ENCODE results near the gene SFRP2. TPM values are rescaled to one million over a fixed set of nuclear protein-coding genes. Genes with fewer than 3 reads are reported as not detected.

SFRP2 gene
- total RNA-seq, 1 experiment from 2014 or later: not detected

DNA sequence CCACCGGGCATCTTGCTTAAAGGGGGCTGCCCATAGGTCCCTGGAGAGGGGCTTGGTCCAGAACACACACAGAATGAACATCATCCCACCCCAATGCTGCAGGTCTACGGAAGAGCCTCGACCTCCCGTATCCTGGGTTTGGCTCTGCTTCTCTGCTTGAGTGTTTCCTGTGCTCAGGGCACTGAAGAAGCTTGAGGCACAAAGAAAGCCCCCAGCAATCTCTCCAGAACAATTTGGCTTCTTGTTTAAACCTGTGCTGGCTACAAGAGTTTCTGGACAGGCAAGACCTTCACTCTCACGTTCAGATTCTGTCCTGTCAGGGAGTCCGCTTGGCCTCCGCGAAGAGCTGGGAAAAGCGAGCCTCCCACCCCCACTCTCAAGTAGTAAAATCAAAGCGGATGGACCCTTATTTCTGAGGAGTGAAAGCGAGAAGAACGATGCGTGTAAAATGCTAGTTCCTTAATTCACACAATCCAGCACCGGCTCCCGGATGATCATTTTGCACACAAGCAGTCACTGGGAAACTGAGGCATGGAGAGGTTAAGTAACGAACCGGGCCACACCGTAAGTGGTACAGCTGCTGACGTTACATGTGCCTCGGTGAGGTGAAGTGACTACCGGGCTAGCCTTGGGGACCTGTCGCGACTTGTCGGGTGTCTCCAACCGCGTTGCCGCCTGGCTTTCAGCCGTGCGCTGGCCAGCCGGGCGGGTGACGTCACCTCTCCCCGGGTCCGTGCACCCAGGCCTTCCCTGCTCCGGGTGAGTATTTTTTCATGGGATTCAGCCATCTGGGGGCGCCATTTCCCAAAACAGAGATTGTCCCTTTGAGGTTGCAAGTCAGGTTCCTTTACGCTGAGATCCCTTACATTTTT lies 3.1 kb upstream of the SFRP2 start:
- Mint-ChIP-seq H3K9me3 (ENCODE audit: unreplicated experiment) (no peaks in the 10 kb centered on the region), H3K4me1 (ENCODE audit: low read depth, unreplicated experiment) (peaks cover 11% of the 10 kb centered on the region), H3K27ac (ENCODE audit: unreplicated experiment) (no peak overlapping the region), H3K27me3 (ENCODE audit: insufficient read depth, unreplicated experiment) (peaks cover 6% of the 10 kb centered on the region), H3K36me3 (ENCODE audit: insufficient read depth, unreplicated experiment) (no peaks in the 10 kb centered on the region), H3K4me3 (ENCODE audit: unreplicated experiment) (no peak overlapping the region)
- intact Hi-C loops (cut with micrococcal nuclease; ENCODE audit: unreplicated experiment): no loop called here
- DNase-seq: no peak
- ChIA-PET POLR2A (no interaction called here), CTCF (no interaction called here)
- Histone ChIP-seq H3K27me3 (replicated peaks; ENCODE audit: control insufficient read depth, insufficient read depth, low read length) (no peaks in the 10 kb centered on the region), H3K9me3 (no peaks in the 10 kb centered on the region), H3K36me3 (ENCODE audit: control insufficient read depth, insufficient read depth, low read length) (no peaks in the 10 kb centered on the region), H3K4me3 (ENCODE audit: low read depth, low read length) (no peak overlapping the region), H3K4me1 (peaks cover 17% of the 10 kb centered on the region)
- TF ChIP-seq, protein P1, sequence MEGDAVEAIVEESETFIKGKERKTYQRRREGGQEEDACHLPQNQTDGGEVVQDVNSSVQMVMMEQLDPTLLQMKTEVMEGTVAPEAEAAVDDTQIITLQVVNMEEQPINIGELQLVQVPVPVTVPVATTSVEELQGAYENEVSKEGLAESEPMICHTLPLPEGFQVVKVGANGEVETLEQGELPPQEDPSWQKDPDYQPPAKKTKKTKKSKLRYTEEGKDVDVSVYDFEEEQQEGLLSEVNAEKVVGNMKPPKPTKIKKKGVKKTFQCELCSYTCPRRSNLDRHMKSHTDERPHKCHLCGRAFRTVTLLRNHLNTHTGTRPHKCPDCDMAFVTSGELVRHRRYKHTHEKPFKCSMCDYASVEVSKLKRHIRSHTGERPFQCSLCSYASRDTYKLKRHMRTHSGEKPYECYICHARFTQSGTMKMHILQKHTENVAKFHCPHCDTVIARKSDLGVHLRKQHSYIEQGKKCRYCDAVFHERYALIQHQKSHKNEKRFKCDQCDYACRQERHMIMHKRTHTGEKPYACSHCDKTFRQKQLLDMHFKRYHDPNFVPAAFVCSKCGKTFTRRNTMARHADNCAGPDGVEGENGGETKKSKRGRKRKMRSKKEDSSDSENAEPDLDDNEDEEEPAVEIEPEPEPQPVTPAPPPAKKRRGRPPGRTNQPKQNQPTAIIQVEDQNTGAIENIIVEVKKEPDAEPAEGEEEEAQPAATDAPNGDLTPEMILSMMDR (IDR thresholded peaks at IDR 0.05; ENCODE audit: insufficient read depth in 1 of 2, low read depth in 1 of 2, low read length in 1 of 2, severe bottlenecking in 1 of 2, unreplicated experiment in 1 of 2): no peak
- BruUV-seq (replicated peaks): no TSS peak

- ChIA-PET POLR2A (no interaction called here), CTCF (no interaction called here)
- Histone ChIP-seq H3K36me3 (ENCODE audit: control insufficient read depth, insufficient read depth, low read length) (no peaks in the 10 kb centered on the region), H3K27me3 (replicated peaks; ENCODE audit: control insufficient read depth, insufficient read depth, low read length) (no peaks in the 10 kb centered on the region), H3K4me1 (peaks cover 17% of the 10 kb centered on the region), H3K4me3 (ENCODE audit: low read depth, low read length) (no peak overlapping the region), H3K9me3 (no peaks in the 10 kb centered on the region)
- no peaks in the 10 kb centered on the region for H3K9me3 Mint-ChIP-seq (ENCODE audit: unreplicated experiment)
- H3K27ac Mint-ChIP-seq (ENCODE audit: unreplicated experiment): no peak overlapping the region
- H3K36me3 Mint-ChIP-seq (ENCODE audit: insufficient read depth, unreplicated experiment): no peaks in the 10 kb centered on the region
- BruUV-seq (replicated peaks): no TSS peak
- H3K4me1 Mint-ChIP-seq (ENCODE audit: low read depth, unreplicated experiment): peaks cover 11% of the 10 kb centered on the region
- no peak for DNase-seq
- TF ChIP-seq, protein P1 (IDR thresholded peaks at IDR 0.05; ENCODE audit: insufficient read depth in 1 of 2, low read depth in 1 of 2, low read length in 1 of 2, severe bottlenecking in 1 of 2, unreplicated experiment in 1 of 2): no peak
- peaks cover 8% of the 10 kb centered on the region for H3K27me3 Mint-ChIP-seq (ENCODE audit: insufficient read depth, unreplicated experiment)
- no peak overlapping the region for H3K4me3 Mint-ChIP-seq (ENCODE audit: unreplicated experiment)
- intact Hi-C loops (cut with micrococcal nuclease; ENCODE audit: unreplicated experiment): no loop called here
These were observed 2.2 kb upstream of the SFRP2 start for GRCh38 chr4:153790962-153791551.

- POLR2A ChIA-PET: no interaction called here
- no TSS peak for BruUV-seq (replicated peaks)
- no peaks in the 10 kb centered on the region for H3K9me3 ChIP-seq
- no peak overlapping the region for H3K4me3 ChIP-seq (ENCODE audit: low read depth, low read length)
- H3K4me1 ChIP-seq: peaks cover 17% of the 10 kb centered on the region
- TF ChIP-seq, protein P1 (IDR thresholded peaks at IDR 0.05; ENCODE audit: insufficient read depth in 1 of 2, low read depth in 1 of 2, low read length in 1 of 2, severe bottlenecking in 1 of 2, unreplicated experiment in 1 of 2): no peak
- H3K36me3 ChIP-seq (ENCODE audit: control insufficient read depth, insufficient read depth, low read length): no peaks in the 10 kb centered on the region
- DNase-seq: no peak
- Mint-ChIP-seq H3K27me3 (ENCODE audit: insufficient read depth, unreplicated experiment) (peaks cover 8% of the 10 kb centered on the region), H3K27ac (ENCODE audit: unreplicated experiment) (no peak overlapping the region), H3K36me3 (ENCODE audit: insufficient read depth, unreplicated experiment) (no peaks in the 10 kb centered on the region), H3K9me3 (ENCODE audit: unreplicated experiment) (no peaks in the 10 kb centered on the region), H3K4me3 (ENCODE audit: unreplicated experiment) (no peak overlapping the region), H3K4me1 (ENCODE audit: low read depth, unreplicated experiment) (peaks cover 11% of the 10 kb centered on the region)
- no peaks in the 10 kb centered on the region for H3K27me3 ChIP-seq (replicated peaks; ENCODE audit: control insufficient read depth, insufficient read depth, low read length)
- CTCF ChIA-PET: no interaction called here
- intact Hi-C loops (cut with micrococcal nuclease; ENCODE audit: unreplicated experiment): no loop called here
These were observed 1.6 kb upstream of the SFRP2 start for GRCh38 chr4:153790500-153790865.

Measured in Caco-2 (cell line).